HepG2 (cell line): ENCODE results near the gene RNU6-8. TPM values are rescaled to one million over a fixed set of nuclear protein-coding genes. Genes with fewer than 3 reads are reported as not detected.

ENCODE experiments used
- BORCS8-MEF2B ChIP-seq: sonication (generic); formaldehyde crosslinking; IDR thresholded peaks from 2 replicates; pipeline ENCODE4 v1.8.0; 2022; ENCODE audit warnings: mild to moderate bottlenecking, missing genetic modification reagents
- ETV5 ChIP-seq: IDR thresholded peaks from 2 replicates; pipeline ENCODE4 v1.6.1; 2018; ENCODE audit warnings: missing biosample characterization, missing genetic modification reagents, inconsistent platforms, borderline replicate concordance
- FOXC1 ChIP-seq: sonication (generic); formaldehyde crosslinking; IDR thresholded peaks from 2 replicates; pipeline ENCODE4 v1.8.0; 2022; ENCODE audit warnings: mild to moderate bottlenecking, missing genetic modification reagents, borderline replicate concordance
- MXI1 ChIP-seq: IDR thresholded peaks from 3 replicates; pipeline ENCODE4 v1.6.1; 2012; ENCODE audit warnings: low read depth, low read length, inconsistent platforms, borderline replicate concordance
- MYNN ChIP-seq: sonication (generic); formaldehyde crosslinking; IDR thresholded peaks from 2 replicates; pipeline ENCODE4 v1.4.0; 2020; ENCODE audit warnings: mild to moderate bottlenecking, low read depth, missing genetic modification reagents
- PPARG ChIP-seq: conservative IDR thresholded peaks from 2 replicates; pipeline ENCODE4 v1.6.1; 2016; ENCODE audit warnings: missing biosample characterization, missing genetic modification reagents
- RNF219 ChIP-seq: sonication (generic); formaldehyde crosslinking; IDR thresholded peaks from 2 replicates; pipeline ENCODE4 v1.5.0; 2020; ENCODE audit warnings: mild to moderate bottlenecking, missing genetic modification reagents
- SALL2 ChIP-seq: sonication (generic); formaldehyde crosslinking; IDR thresholded peaks from 2 replicates; pipeline ENCODE4 v1.8.1; 2023; ENCODE audit warnings: mild to moderate bottlenecking, missing genetic modification reagents, inconsistent platforms
- SMARCE1 ChIP-seq: fragments of 450-650 bp; IDR thresholded peaks from 2 replicates; pipeline ENCODE4 v1.6.1; 2017; ENCODE audit warnings: borderline replicate concordance
- SRF ChIP-seq: IDR thresholded peaks from 2 replicates; pipeline ENCODE4 v1.6.1; 2011; ENCODE audit warnings: mild to moderate bottlenecking, low read depth, low read length, moderate library complexity
- THYN1 ChIP-seq: sonication (generic); formaldehyde crosslinking; IDR thresholded peaks from 2 replicates; pipeline ENCODE4 v1.8.1; 2023; ENCODE audit warnings: low read depth, mild to moderate bottlenecking, moderate library complexity, missing genetic modification reagents, borderline replicate concordance
- TP53 ChIP-seq: sonication (generic); formaldehyde crosslinking; conservative IDR thresholded peaks from 2 replicates; pipeline ENCODE4 v1.4.0; 2020; ENCODE audit warnings: missing genetic modification reagents
- XRCC5 ChIP-seq: fragments of 200-400 bp; formaldehyde crosslinking; optimal IDR thresholded peaks from 2 replicates; pipeline ENCODE3; 2017; ENCODE audit warnings: mild to moderate bottlenecking, low read length
- ZNF446 ChIP-seq: sonication (generic); formaldehyde crosslinking; IDR thresholded peaks from 2 replicates; pipeline ENCODE4 v1.5.0; 2020; ENCODE audit warnings: mild to moderate bottlenecking, missing genetic modification reagents
- ZNF703 ChIP-seq: sonication (generic); formaldehyde crosslinking; IDR thresholded peaks from 2 replicates; pipeline ENCODE4 v1.5.1; 2020; ENCODE audit warnings: missing genetic modification reagents, mild to moderate bottlenecking, moderate library complexity, borderline replicate concordance
- ZNF747 ChIP-seq: sonication (generic); formaldehyde crosslinking; IDR thresholded peaks from 2 replicates; pipeline ENCODE4 v1.8.1; 2023; ENCODE audit warnings: missing genetic modification reagents, mild to moderate bottlenecking, borderline replicate concordance
- ZNF773 ChIP-seq: sonication (generic); formaldehyde crosslinking; IDR thresholded peaks from 2 replicates; pipeline ENCODE4 v1.4.0; 2020; ENCODE audit warnings: missing genetic modification reagents, borderline replicate concordance
- ZNF780A ChIP-seq: sonication (generic); formaldehyde crosslinking; IDR thresholded peaks from 2 replicates; pipeline ENCODE4 v1.8.0; 2022; ENCODE audit warnings: mild to moderate bottlenecking, missing genetic modification reagents, moderate library complexity
- ZNF850 ChIP-seq: sonication (generic); formaldehyde crosslinking; conservative IDR thresholded peaks from 2 replicates; pipeline ENCODE4 v1.9.0; 2021; ENCODE audit warnings: mild to moderate bottlenecking, missing genetic modification reagents
- polyA plus RNA-seq, 8 experiments: library from polyadenylated mRNA; depleted of rRNA in 3 of 8; stranded (reverse) in 7 of 8; unstranded in 1 of 8; fragments of >200 nt; fragmentation: Illumina TruSeq in 4 of 8; extraction: Trizol in 4 of 8; gene quantifications; 2 replicates each; pipeline versions ENCODE4 v1.2.1 to v1.2.3, GENCODE V29; 2011 to 2016; ENCODE audit warnings: low read depth in 4 of 8, missing spikeins in 1 of 8, mixed read lengths in 1 of 8; ENCODE audit not compliant: insufficient read depth in 1 of 8
- total RNA-seq, 5 experiments: library from RNA; depleted of rRNA; stranded (reverse); fragments of >200 nt; fragmentation: Illumina TruSeq; extraction: Trizol; gene quantifications; 2 replicates each; pipeline ENCODE4 v1.2.3, GENCODE V29; 2016; ENCODE audit warnings: low read depth in 1 of 5
- TF ChIP-seq, protein P1 (sequence below): sonication (generic); formaldehyde crosslinking; IDR thresholded peaks from 2 replicates; pipeline ENCODE4 v1.4.0; 2020; ENCODE audit warnings: missing genetic modification reagents
- TF ChIP-seq, protein P2 (sequence below): sonication (generic); formaldehyde crosslinking; IDR thresholded peaks from 2 replicates; pipeline ENCODE4 v1.4.0; 2020; ENCODE audit warnings: mild to moderate bottlenecking, missing genetic modification reagents
- TF ChIP-seq, protein P3 (sequence below): sonication (generic); formaldehyde crosslinking; conservative IDR thresholded peaks from 2 replicates; pipeline ENCODE4 v1.8.1; 2023; ENCODE audit warnings: missing genetic modification reagents

The RNU6-8 gene
- total and polyA plus RNA-seq, 2 of the 13 experiments (the other 11 are each of a cell fraction or from before 2014, with no cell fraction given): under 0.01 TPM; not detected in 1

GRCh38 chr14:32201193-32201815, 1.8 kb downstream of the RNU6-8 start (continued):
- TF ChIP-seq RNF219 (no peak), SMARCE1 (no peak), SRF (no peak), FOXC1 (CRISPR knock-in tag) (peak; percentile 96), TP53 (CRISPR knock-in tag) (peak; percentile 90), MYNN (peak; percentile 90; the same call in 1 of the 2 replicates), ZNF703 (CRISPR knock-in tag) (peak; percentile 61), MXI1 (peak; percentile 83; the same call in 2 of the 3 replicates), ZNF780A (CRISPR knock-in tag) (peak; percentile 80; the same call in 1 of the 2 replicates), XRCC5 (peak; percentile 61), BORCS8-MEF2B (peak; percentile 93), ZNF850 (CRISPR knock-in tag) (peak; percentile 85), PPARG (CRISPR knock-in tag) (no peak; the same call in 1 of the 2 replicates), SALL2 (CRISPR knock-in tag) (peak; percentile 95; the same call in 1 of the 2 replicates), ZNF773 (CRISPR knock-in tag) (peak; percentile 14; the same call in 1 of the 2 replicates), ETV5 (CRISPR knock-in tag) (peak; percentile 66), ZNF446 (CRISPR knock-in tag) (peak; percentile 96; the same call in 1 of the 2 replicates), ZNF747 (CRISPR knock-in tag) (peak; percentile 99), THYN1 (CRISPR knock-in tag) (0 out of 2 replicates have a peak, but pooled peaks have one; percentile 10)
- TF ChIP-seq, protein P1, sequence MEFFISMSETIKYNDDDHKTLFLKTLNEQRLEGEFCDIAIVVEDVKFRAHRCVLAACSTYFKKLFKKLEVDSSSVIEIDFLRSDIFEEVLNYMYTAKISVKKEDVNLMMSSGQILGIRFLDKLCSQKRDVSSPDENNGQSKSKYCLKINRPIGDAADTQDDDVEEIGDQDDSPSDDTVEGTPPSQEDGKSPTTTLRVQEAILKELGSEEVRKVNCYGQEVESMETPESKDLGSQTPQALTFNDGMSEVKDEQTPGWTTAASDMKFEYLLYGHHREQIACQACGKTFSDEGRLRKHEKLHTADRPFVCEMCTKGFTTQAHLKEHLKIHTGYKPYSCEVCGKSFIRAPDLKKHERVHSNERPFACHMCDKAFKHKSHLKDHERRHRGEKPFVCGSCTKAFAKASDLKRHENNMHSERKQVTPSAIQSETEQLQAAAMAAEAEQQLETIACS (CRISPR knock-in tag): peak; percentile 56
- TF ChIP-seq, protein P2, sequence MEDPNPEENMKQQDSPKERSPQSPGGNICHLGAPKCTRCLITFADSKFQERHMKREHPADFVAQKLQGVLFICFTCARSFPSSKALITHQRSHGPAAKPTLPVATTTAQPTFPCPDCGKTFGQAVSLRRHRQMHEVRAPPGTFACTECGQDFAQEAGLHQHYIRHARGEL: peak; percentile 91; the same call in 1 of the 2 replicates
- TF ChIP-seq, protein P3, sequence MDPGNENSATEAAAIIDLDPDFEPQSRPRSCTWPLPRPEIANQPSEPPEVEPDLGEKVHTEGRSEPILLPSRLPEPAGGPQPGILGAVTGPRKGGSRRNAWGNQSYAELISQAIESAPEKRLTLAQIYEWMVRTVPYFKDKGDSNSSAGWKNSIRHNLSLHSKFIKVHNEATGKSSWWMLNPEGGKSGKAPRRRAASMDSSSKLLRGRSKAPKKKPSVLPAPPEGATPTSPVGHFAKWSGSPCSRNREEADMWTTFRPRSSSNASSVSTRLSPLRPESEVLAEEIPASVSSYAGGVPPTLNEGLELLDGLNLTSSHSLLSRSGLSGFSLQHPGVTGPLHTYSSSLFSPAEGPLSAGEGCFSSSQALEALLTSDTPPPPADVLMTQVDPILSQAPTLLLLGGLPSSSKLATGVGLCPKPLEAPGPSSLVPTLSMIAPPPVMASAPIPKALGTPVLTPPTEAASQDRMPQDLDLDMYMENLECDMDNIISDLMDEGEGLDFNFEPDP (CRISPR knock-in tag): peak; percentile 87; the same call in 1 of the 2 replicates
